IMR-90 (cell line): ENCODE data around the gene ZSCAN18. TPM values are rescaled to one million over a fixed set of nuclear protein-coding genes. Genes with fewer than 3 reads are reported as not detected.

Experiments
- ATAC-seq: fragments of 200-7000 bp; cut with Tn5 transposase; 2 replicates; pipeline ENCODE4 v1.9.1; 2020; ENCODE audit warnings: low read depth, mild to moderate bottlenecking, moderate library complexity
- BruUV-seq: library from RNA; stranded (reverse); fragments of 400-500 nt; replicated peaks from 2 replicates; lab custom pipeline; 2021; lab: Mats Ljungman, UMichigan
- CTCF ChIA-PET: fragments of 300-600 bp; formaldehyde crosslinking; extraction: SDS; loops from one replicate; lab custom pipeline; 2021; ENCODE audit warnings: antibody characterized with exemption; lab: Yijun Ruan, JAX
- POLR2A ChIA-PET: fragments of 300-600 bp; sonication (Branson Sonifier 250); formaldehyde crosslinking; loops from one replicate; lab custom pipeline; 2022; ENCODE audit warnings: antibody characterized with exemption; ENCODE audit not compliant: unreplicated experiment; lab: Charles Lee
- DNase-seq: peaks from one replicate; pipeline ENCODE4 v3.0.0; 2013
- H2AFZ ChIP-seq: replicated peaks from 2 replicates; pipeline ENCODE3; 2013; ENCODE audit warnings: low read length, mild to moderate bottlenecking; ENCODE audit not compliant: poor library complexity
- H2AK5ac ChIP-seq: 2 replicates; pipeline ENCODE4 v1.6.1; 2013; ENCODE audit warnings: low read depth, low read length, inconsistent platforms
- H2AK9ac ChIP-seq: replicated peaks from 2 replicates; pipeline ENCODE3; 2013; ENCODE audit warnings: mild to moderate bottlenecking, low read depth, low read length, moderate library complexity; ENCODE audit not compliant: poor library complexity
- H2BK120ac ChIP-seq: 2 replicates; pipeline ENCODE4 v1.6.1; 2013; ENCODE audit warnings: low read depth, low read length, inconsistent platforms
- H2BK15ac ChIP-seq: 3 replicates; pipeline ENCODE4 v1.6.1; 2013; ENCODE audit warnings: low read depth, low read length, inconsistent platforms
- H2BK20ac ChIP-seq: 2 replicates; pipeline ENCODE4 v1.6.1; 2013; ENCODE audit warnings: low read depth, mild to moderate bottlenecking, inconsistent platforms, low read length, moderate library complexity
- H2BK5ac ChIP-seq: 2 replicates; pipeline ENCODE4 v1.6.1; 2013; ENCODE audit warnings: mild to moderate bottlenecking, low read depth, low read length, inconsistent platforms; ENCODE audit not compliant: poor library complexity, severe bottlenecking
- H3K14ac ChIP-seq: replicated peaks from 2 replicates; pipeline ENCODE4 v1.6.1; 2013; ENCODE audit warnings: low read depth, low read length, inconsistent platforms
- H3K18ac ChIP-seq: 2 replicates; pipeline ENCODE4 v1.6.1; 2013; ENCODE audit warnings: low read depth, low read length, control low read depth
- H3K23ac ChIP-seq: 2 replicates; pipeline ENCODE4 v1.6.1; 2013; ENCODE audit warnings: low read depth, low read length, inconsistent platforms
- H3K27ac ChIP-seq: 2 replicates; pipeline ENCODE4 v1.5.1; 2013; ENCODE audit warnings: mild to moderate bottlenecking, control low read depth, low read length; ENCODE audit not compliant: insufficient read depth
- H3K27me3 ChIP-seq: 2 replicates; pipeline ENCODE4 v1.6.1; 2013; ENCODE audit warnings: low read length; ENCODE audit not compliant: control insufficient read depth, insufficient read depth
- H3K36me3 ChIP-seq: 2 replicates; pipeline ENCODE4 v1.6.1; 2013; ENCODE audit warnings: low read length, mixed read lengths; ENCODE audit not compliant: control insufficient read depth, insufficient read depth
- H3K4ac ChIP-seq: 2 replicates; pipeline ENCODE4 v1.6.1; 2013; ENCODE audit warnings: low read depth, low read length, inconsistent platforms
- H3K4me1 ChIP-seq: 2 replicates; pipeline ENCODE4 v1.6.1; 2013; ENCODE audit warnings: low read length, mixed read lengths; ENCODE audit not compliant: control insufficient read depth, insufficient read depth
- H3K4me2 ChIP-seq: 2 replicates; pipeline ENCODE4 v1.6.1; 2013; ENCODE audit warnings: low read depth, mild to moderate bottlenecking, control low read depth, low read length, moderate library complexity
- H3K4me3 ChIP-seq: 2 replicates; pipeline ENCODE4 v1.5.1; 2013; ENCODE audit warnings: low read depth, mild to moderate bottlenecking, control low read depth, low read length, moderate library complexity; ENCODE audit not compliant: insufficient read depth
- H3K56ac ChIP-seq: 2 replicates; pipeline ENCODE4 v1.6.1; 2013; ENCODE audit warnings: low read length, inconsistent platforms; ENCODE audit not compliant: insufficient read depth; ENCODE audit errors: extremely low read depth
- H3K79me1 ChIP-seq, 2 experiments: 2 replicates each; pipeline ENCODE4 v1.6.1; 2013; ENCODE audit warnings: low read length in 2 of 2, inconsistent platforms in 1 of 2, low read depth in 1 of 2
- H3K9ac ChIP-seq: 2 replicates; pipeline ENCODE4 v1.6.1; 2013; ENCODE audit warnings: low read depth, low read length, control low read depth
- H3K9me1 ChIP-seq: 2 replicates; pipeline ENCODE4 v1.6.1; 2013; ENCODE audit warnings: low read length, inconsistent platforms; ENCODE audit not compliant: insufficient read depth
- H3K9me3 ChIP-seq: 2 replicates; pipeline ENCODE4 v1.6.1; 2013; ENCODE audit warnings: low read length; ENCODE audit not compliant: control insufficient read depth, insufficient read depth
- H4K20me1 ChIP-seq: 2 replicates; pipeline ENCODE4 v1.6.1; 2013; ENCODE audit warnings: low read length, inconsistent platforms; ENCODE audit not compliant: insufficient read depth
- H4K5ac ChIP-seq: 2 replicates; pipeline ENCODE4 v1.6.1; 2013; ENCODE audit warnings: mild to moderate bottlenecking, low read depth, low read length, control low read depth
- H4K8ac ChIP-seq, 2 experiments: 2 replicates each; pipeline ENCODE4 v1.6.1; 2013; ENCODE audit warnings: low read depth in 2 of 2, low read length in 2 of 2, control low read depth in 1 of 2, inconsistent platforms in 1 of 2
- H4K91ac ChIP-seq: 2 replicates; pipeline ENCODE4 v1.6.1; 2013; ENCODE audit warnings: low read depth, low read length, inconsistent platforms; ENCODE audit not compliant: insufficient read depth
- CEBPB ChIP-seq: IDR thresholded peaks from 2 replicates; pipeline ENCODE4 v1.6.1; 2012; ENCODE audit warnings: low read depth, low read length, improper control_type of control experiment
- WGBS, 2 experiments: methylation state at CpG; one replicate each; pipeline versions ENCODE4 v1.1.5 to v1.1.7; 2013; ENCODE audit warnings: missing lambda C conversion rate in 2 of 2; ENCODE audit not compliant: insufficient read length in 1 of 2; ENCODE audit errors: extremely low coverage in 2 of 2; 5-methylcytosine and 5-hydroxymethylcytosine counted together
- dilution Hi-C: fragments of 300-500 bp; cut with HindIII; formaldehyde crosslinking; loops from one replicate; pipeline ENCODE4 v1.14.3; 2018; ENCODE audit warnings: low sequenced_read_pairs; ENCODE audit not compliant: unreplicated experiment
- in situ Hi-C: fragments of 300-500 bp; cut with MboI; formaldehyde crosslinking; loops from 3 replicates; pipeline ENCODE4 v1.14.3; 2019; ENCODE audit warnings: low sequenced_read_pairs, inconsistent platforms, mixed read lengths
- intact Hi-C: fragments of 100-400 bp; cut with micrococcal nuclease; formaldehyde crosslinking; loops from 2 replicates; pipeline ENCODE4 v1.10.0; 2022
- polyA plus RNA-seq, 3 experiments: library from polyadenylated mRNA; depleted of rRNA; stranded (reverse); fragments of >200 nt; gene quantifications; 2 replicates each; pipeline ENCODE4 v1.2.3, GENCODE V29; 2012; ENCODE audit warnings: low replicate concordance in 1 of 3
- total RNA-seq: library from RNA; depleted of rRNA; stranded (reverse); fragments of >200 nt; gene quantifications from 2 replicates; pipeline ENCODE4 v1.2.3, GENCODE V29; 2012
- TF ChIP-seq, protein P1 (sequence below): fragments of 150-350 bp; IDR thresholded peaks from 2 replicates; pipeline ENCODE4 v1.6.1; 2017; ENCODE audit warnings: mild to moderate bottlenecking, antibody characterized with exemption, low read length, low read depth

The ZSCAN18 gene
- total and polyA plus RNA-seq, 2 of the 4 experiments (the other 2 are of a cell fraction), result 3.0 to 8.2 TPM

DNA sequence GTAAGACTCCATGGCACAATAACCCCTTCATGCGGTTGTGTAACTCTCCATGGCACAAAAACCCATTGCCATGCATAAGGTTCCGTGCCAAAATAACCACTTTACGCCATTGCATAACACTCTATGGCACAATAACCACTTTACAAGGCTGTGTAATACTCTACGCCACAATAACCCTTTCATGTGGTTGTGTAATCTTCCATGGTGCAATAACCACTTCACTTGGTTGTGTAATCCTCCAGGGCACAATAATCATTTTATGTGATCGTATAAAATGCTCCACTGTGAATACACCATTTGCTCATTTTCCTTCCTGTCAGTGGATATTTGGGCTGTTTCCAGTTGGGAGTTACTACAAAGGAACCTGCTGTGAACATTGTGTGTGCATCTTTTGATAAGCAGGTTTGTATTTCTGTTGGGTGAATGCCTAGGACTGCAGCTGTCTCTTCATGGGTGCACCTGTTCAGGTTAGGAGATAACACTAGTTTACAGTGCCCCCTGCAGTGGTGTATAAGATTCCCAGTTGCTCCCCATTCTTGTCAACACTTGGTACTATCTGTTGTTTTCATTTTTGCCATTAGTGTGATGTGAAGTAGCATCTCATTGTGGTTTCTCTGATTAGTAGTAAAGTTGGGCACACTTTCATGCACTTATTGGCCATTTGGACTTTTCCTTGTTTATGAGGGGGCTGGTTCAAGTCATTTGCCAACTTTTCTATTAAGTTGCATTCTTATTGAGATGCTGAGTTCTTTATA is 21.1 kb upstream of the ZSCAN18 start:
- ChIA-PET CTCF (no interaction called here), POLR2A (no interaction called here)
- Histone ChIP-seq H3K4me1 (no peaks in the 10 kb centered on the region), H3K18ac (no peak overlapping the region), H3K79me1 (no peaks in the 10 kb centered on the region), H3K9me1 (no peaks in the 10 kb centered on the region), H3K27ac (no peak overlapping the region), H3K56ac (no peak overlapping the region), H2BK120ac (no peak overlapping the region), H3K14ac (no peak overlapping the region), H2BK15ac (no peak overlapping the region), H3K23ac (no peak overlapping the region), H3K4me2 (no peak overlapping the region), H3K4ac (no peak overlapping the region), H2BK5ac (no peak overlapping the region), H4K20me1 (no peaks in the 10 kb centered on the region), H3K27me3 (no peaks in the 10 kb centered on the region), H2AK5ac (no peak overlapping the region), H3K9me3 (peaks cover 73% of the 10 kb centered on the region), H2BK20ac (no peak overlapping the region), H3K9ac (no peak overlapping the region), H4K8ac (no peak overlapping the region), H3K36me3 (no peaks in the 10 kb centered on the region), H4K91ac (no peak overlapping the region), H3K4me3 (no peak overlapping the region), H2AFZ (no peak overlapping the region), H4K5ac (no peak overlapping the region), H2AK9ac (no peak overlapping the region)
- no TSS peak for BruUV-seq
- dilution Hi-C loops (no loop called here), in situ Hi-C loops (no loop called here), intact Hi-C loops (no loop called here)
- TF ChIP-seq, protein P1, sequence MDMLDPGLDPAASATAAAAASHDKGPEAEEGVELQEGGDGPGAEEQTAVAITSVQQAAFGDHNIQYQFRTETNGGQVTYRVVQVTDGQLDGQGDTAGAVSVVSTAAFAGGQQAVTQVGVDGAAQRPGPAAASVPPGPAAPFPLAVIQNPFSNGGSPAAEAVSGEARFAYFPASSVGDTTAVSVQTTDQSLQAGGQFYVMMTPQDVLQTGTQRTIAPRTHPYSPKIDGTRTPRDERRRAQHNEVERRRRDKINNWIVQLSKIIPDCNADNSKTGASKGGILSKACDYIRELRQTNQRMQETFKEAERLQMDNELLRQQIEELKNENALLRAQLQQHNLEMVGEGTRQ, result no peak
- peak; percentile 46 for TF ChIP-seq CEBPB
- no peak for DNase-seq
- 80% methylated on average over 1 of the region's 5 CpGs; no CpG with 5 or more reads in 1 of the 2 experiments for WGBS, 2 experiments
- no peak for ATAC-seq
